ENCODE measurements around the gene ZNF729.

DNA sequence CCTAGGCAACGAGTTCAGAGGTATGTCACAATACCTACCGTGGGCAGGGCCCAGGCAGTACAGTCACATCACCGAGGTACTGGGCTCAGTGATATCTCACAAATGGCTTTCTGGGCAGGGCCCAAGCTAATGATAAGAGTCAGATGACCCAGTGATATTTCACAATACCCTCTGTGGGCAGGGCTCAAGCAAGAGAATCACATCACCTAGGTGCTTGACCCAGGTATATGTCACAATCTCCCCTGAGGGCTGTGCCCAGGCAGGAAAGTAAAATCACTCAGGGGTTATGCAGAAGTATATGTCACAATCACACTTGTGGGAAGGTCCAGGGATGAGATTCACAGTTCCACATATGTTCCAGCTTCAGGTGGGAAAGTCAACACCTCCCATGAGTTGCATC is 45.3 kb downstream of the ZNF729 start:
- TF ChIP-seq CTCF (IDR thresholded peaks at IDR 0.05; ENCODE audit: low read length) (no peak), EZH2 (IDR thresholded peaks at IDR 0.05; ENCODE audit: borderline replicate concordance, low read length) (no peak)
